HG03159 (cell line): ENCODE data around the gene ADTRP.

Experiments used
- ATAC-seq: cut with Tn5 transposase; IDR thresholded peaks from one replicate; pipeline ENCODE4 v1.9.1; 2021; ENCODE audit warnings: mild to moderate bottlenecking, moderate library complexity; ENCODE audit not compliant: unreplicated experiment

ADTRP gene

DNA sequence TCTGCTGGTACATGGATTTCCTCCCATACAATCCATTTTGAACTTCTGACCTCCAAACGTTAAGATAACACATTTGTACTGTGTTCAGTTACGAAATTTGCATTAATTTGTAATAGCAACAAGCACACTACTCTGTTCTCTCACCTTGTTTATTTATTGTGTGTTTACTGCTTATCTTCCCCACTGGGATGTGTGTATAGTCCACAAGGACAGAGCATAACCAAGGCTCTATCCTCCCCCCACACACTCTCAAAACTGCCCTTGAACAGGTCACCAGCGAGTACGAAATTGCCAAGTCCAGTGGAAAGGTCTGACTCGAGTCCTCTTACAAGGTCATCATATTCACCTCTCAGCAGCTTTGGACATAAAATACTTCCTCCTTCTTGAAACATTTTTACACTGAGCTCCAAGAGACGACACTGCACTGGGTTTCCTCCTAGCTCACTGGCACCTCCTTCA is 18.6 kb downstream of the ADTRP start:
- no peak for ATAC-seq

DNA sequence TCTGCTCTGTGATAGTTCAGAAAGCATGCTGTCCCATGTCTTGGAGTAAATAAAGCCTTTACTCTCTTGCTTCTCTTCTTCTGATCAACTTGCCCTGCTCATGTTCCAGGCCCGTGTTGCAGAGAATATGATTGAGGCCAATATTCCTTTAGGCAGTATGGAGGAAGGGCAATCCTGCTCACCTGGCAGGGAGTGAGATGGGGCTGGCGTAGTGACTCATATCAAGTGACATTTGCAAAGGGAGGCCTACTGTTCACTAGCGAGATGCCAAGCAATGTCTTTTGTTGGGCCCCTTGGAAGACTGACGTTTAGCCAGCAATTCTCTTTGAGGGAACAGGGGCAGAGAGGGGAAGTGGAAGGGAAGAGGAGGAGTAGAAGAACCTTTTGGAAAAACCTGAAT is 19.7 kb downstream of the ADTRP start:
- ATAC-seq: no peak

- ATAC-seq: no peak
Measured at GRCh38 chr6:11756726-11757125, 21.9 kb downstream of the ADTRP start.

GRCh38 chr6:11756292-11756691 is 22.3 kb downstream of the ADTRP start:
- ATAC-seq: no peak

GRCh38 chr6:11755725-11756124 is 22.9 kb downstream of the ADTRP start:
- no peak for ATAC-seq

DNA sequence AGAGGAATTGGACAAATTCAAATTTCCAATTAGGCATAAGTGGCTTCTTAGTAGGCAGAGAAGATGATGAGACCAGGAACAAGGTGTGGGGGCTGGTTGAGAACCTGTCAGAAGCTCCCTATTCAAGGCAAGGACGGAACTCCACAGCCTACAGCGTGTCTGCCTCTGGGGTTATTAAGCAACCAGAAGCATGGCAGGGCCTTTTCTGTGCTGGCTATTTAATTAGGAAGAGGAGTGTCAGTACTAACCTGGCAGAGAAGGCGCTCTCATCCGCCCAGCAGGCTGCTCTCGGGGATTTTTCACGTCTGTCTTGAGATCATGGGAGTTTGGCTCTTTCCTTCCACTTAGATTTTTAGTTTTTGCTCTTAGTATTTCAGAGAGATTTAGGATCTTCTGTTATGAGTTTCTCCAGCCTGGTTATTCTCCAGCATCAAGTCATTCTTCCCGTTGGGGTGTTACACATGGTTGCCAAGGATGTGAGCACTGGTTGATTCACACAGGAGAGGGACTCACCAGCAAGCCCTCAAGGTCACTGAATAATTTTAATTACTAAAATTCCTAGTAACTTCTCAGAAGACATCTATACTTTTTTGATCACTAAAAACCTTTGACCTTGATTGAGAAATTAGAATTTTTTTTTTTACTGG is 23.9 kb downstream of the ADTRP start:
- no peak for ATAC-seq

DNA sequence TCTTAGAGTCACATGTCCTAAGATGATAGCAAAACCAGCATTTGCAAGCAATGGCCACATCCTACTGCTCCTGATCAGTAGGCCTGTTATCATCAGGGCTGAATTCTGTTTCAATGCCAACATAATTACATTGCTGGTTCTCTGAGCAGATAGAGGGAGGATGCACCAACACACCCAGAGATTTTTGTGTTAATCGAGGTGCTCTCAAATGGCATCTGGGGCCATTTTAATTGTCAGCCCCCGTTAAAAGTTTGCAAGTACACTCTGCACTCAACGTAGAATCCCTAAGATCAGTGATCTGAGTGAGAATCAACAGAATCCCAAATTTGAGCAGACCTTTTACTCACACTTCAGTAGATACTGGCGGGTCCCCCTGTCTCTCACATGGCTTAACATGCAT is 24.8 kb downstream of the ADTRP start:
- no peak for ATAC-seq

DNA sequence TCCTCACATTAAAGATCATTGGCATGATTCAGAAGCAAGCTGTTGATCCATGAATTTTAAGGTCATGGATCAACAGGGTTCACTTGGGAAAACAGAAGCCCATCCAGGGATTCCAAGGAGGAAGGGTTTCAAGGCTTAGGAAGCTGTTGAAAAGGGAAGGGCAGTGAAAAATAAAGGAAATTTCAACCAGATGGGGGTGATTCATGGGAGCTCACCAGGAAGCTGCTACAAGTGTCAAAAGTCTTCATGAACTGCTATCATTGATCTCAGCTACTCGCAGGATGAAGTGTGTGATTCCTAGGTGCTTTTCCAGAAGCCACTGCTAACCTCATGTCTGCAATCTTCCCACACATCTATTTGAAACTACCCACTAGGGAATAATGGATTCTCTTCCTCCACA is 26.2 kb downstream of the ADTRP start:
- ATAC-seq: no peak

GRCh38 chr6:11750682-11751081 is 27.9 kb downstream of the ADTRP start:
- no peak for ATAC-seq

- ATAC-seq: no peak
Measured at GRCh38 chr6:11748591-11749210, 29.9 kb downstream of the ADTRP start.

- no peak for ATAC-seq
Measured at GRCh38 chr6:11747021-11747420, 31.6 kb downstream of the ADTRP start.

- ATAC-seq: no peak
Measured at GRCh38 chr6:11744753-11745152, 33.9 kb downstream of the ADTRP start.

- no peak for ATAC-seq
Measured at GRCh38 chr6:11744101-11744500, 34.5 kb downstream of the ADTRP start.

GRCh38 chr6:11740875-11741274 is 37.7 kb downstream of the ADTRP start:
- no peak for ATAC-seq

DNA sequence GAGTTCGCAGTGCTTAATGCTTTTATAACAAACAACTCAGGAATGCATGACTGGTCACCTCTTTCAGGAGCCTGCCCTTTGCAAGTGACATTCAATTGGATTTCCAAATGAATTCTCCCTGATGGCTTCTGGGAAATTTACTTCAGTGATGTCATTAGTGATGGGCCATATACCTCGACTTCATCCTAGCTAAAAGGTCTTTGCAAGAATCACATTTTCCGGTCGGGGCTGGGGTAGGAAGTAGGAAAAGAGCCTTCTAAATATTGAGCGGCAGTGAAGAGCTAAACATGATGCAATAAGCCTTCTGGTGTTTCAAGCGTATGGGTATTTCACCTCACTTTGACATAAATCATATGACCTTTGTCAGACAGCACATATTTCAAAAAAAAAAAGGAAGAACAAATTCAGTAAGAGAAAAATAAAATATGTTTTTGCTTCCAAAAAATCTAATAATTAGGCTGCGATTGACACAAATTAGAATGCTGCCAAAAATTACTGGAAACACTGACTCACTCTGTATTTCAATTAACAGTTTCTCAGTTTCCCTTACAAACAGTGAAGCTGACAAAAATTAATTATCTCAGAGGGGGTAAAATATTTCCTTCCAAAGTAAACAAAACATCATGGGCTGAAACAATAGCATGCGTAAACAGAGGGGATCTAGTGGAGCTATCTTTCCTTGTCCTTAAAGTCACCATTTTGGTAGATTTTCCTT is 39.8 kb downstream of the ADTRP start:
- no peak for ATAC-seq

GRCh38 chr6:11738234-11738633 is 40.4 kb downstream of the ADTRP start:
- no peak for ATAC-seq

DNA sequence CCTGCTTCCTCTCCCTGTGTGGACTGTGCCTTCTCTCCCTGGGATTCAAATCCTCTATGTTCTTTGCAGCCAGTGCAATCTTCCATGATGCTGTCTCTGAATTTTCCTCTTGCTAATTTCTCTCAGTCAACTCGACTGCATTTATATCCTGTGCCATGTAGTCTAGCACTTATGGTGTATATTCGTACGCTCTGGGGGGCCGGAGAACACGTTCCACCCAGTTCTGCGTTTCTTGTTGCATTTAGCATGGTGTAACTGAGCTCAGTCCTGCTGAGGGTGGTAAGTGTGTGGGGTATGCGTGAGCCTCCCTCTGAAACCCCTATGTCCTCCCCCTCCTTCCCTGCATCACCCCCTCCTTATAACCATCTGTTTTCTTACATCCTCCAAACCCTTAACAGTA is 42.0 kb downstream of the ADTRP start:
- ATAC-seq: no peak

GRCh38 chr6:11734861-11735613 is 43.6 kb downstream of the ADTRP start:
- ATAC-seq: no peak

DNA sequence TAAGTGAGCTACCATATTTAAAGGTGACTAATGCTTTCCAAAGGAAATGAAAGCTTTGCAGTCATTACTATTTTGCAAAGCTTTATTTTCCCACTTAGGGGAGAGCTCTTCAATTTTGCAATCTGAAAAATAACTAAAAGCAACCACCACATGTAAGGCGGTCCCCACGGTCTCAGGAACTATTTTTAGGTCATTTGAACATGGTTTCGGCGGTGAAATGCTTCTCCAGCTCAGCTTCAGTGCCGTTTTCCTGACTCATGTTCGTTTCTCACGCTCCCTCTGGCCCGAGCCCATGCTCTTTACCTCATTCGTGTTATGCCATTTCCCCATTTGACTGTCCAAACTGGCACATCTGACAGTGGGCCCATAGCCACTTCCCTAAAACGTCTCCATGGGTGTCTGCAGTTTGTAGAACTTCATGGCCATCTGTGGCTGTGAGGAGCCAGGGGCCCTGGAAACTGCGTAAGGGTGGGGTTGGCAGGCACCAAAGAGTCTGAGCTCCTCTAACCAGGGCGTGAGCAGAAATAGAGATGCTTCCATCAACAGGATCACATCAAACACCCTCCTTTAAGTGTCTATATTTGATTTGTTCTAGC is 46.5 kb downstream of the ADTRP start:
- peak; percentile 75 for ATAC-seq

DNA sequence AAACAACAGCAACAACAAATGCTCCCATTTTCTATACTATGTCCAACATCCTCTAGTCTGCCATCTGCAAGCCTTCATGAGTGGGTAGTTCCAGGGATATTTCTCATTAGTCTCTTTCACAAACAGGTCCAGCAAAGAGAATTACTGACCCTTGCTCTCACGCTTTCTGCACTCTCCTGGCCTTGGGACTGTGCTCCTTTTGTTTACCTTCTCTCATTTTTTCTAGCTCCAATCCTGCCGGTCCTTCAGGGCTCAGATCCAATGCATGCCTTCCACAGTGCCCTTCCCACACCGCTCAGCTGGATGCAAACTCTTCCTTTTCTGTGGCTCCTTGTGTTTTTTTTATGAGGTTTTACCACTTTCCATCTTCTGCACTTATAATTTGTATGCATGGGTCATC is 47.2 kb downstream of the ADTRP start:
- no peak for ATAC-seq

GRCh38 chr6:11730641-11731040 is 48.0 kb downstream of the ADTRP start:
- peak; percentile 74 for ATAC-seq
